Forelimb muscle (tissue), 1 donor: ENCODE data around the gene CD55. TPM values are rescaled to one million over a fixed set of nuclear protein-coding genes. Genes with fewer than 3 reads are reported as not detected.
"Not testable (repeated sequence)": the region's sequence is repeated elsewhere in the genome, so short reads cannot be mapped to it uniquely, and the experiment has no call there.

Experiments
- DNase-seq: peaks from one replicate; pipeline ENCODE4 v3.0.0-alpha.2; 2013; ENCODE audit warnings: low read depth
- polyA plus RNA-seq: library from polyadenylated mRNA; unstranded; fragments of 120-200 nt; gene quantifications from one replicate; pipeline ENCODE4 v1.2.1, GENCODE V29; 2013; ENCODE audit not compliant: insufficient read length

CD55 gene
- polyA plus RNA-seq, 1 donor, result 15.2 TPM

- no peak for DNase-seq
These were observed 15.5 kb upstream of the CD55 start for GRCh38 chr1:207306023-207306422.

DNA sequence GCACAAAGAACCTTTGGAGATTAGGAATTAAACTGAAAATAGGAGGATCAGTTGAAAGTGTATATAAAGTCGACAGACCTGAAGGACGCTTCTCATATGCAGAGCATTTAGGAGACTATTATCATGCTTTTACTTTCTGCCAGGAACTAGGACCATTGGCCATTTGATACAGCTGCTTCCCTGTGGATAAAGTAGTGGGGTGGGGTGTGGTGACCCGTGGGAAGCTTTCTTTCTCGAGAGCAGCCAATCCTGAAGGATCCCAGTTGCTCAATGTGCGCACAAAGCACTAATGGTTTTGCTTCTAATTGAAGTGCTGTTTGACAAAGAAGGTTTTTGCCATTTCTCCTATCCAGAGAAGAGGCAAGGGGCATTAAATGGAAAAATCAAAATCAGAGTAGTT is 14.9 kb upstream of the CD55 start:
- DNase-seq, result no peak

DNA sequence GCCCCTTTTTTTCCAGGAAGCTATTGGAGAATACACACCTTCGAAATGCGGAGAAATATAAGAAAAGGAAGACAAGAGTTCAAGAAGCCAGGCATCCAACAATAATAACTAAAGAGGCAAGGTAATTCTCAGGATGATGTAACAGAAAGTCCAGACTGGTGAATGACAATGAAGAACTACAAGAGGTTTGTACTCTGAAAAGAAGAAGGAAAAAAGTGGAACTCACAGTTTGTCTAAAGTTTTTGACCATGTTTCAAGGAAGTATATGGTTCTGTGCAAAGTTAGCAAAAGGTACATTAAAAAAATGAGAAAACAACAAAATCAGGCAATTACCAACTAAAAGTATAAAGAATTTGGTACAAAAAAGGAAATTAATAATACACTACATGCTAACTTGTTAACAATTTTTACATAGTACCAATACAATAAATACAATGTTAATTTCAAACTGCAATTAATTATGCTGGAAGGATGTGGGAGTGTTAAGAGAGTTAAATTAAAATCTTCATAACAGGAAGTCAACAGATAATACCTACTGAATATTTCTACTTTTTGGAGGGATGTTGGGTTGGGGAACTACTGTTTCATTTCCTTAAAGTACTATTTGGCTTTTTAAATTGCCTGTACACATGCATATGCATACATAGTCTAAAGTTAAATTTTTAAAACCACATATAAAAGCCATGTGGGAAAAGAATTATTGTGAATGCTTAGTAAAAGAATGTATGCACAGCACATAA is 12.9 kb upstream of the CD55 start:
- DNase-seq, result no peak

DNA sequence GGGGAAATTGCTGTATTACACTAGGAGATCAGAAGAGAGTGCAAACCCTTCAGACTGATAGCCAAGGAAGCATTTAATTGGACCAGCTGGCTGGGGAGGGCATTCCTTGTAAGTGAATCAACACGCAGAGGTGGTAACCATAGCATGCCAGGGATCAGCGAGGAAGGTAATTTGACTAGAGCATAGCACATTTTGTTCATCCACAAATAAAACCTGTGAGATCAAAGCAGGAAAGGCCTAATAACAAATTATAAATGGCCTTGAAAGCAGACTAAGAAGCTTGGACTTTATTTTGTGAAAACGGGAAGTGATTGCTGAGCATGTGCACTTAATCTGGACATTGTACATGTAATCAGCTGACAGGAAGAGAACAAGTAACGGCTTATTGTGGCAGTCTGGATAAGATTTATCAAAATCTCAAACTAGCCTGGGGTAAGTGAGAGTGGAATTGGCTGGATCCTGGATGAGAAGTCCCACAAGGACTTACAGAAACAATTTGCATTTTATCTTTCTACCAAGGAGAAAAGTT is 11.7 kb upstream of the CD55 start:
- DNase-seq, result no peak

GRCh38 chr1:207311888-207312603 is 9.4 kb upstream of the CD55 start:
- no peak for DNase-seq

DNA sequence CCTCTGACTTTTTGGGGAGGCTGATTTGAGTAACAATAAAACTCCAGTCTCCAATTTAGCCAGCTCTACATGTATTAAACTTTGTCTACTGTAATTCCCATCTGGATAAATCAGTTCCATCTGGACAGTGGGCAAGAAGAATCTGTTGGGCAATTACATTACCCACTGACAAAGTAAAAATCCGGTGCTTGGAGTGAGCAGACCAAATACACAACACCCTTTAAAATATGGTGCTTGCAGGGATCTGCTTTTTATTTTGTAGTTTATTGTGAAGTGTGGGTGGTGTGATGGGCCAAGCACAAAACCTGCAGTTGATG is 8.9 kb upstream of the CD55 start:
- DNase-seq, result no peak

DNA sequence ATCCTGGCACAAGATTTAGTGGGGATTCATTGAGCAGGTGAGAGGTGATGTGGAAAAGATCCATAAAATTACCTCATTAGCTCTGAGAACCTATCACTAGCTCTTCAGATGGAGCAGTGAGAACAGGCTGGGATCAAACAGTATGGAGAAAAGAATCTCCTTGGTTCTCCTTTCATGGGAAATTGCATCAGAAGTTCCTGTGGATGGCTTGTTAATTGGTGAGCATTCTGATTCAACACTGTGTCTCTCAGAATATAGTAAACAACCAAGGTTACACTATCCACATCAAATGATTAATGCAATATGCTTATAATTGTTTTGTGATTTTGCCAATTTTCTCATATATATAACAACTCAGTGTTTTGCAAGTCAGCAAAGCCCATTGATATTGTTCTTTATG is 8.3 kb upstream of the CD55 start:
- no peak for DNase-seq

DNA sequence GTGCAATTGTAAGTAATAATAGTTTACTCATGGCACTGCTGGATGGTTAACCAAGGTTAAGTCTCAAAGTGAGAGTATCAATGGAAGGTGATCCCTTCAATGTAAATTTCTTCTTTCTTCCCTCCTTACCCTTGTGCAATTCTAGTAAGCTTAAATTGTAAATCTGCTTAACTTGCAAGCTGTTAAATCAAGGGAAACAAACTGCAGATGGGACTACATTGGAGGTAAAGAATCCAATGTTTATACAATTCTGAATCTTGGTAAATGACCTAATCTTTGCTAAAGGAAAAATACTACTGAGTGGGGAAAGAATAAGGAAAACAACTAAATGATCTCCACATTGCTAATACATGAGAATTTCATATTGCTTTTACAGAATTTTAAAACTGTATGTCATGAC is 6.7 kb upstream of the CD55 start:
- no peak for DNase-seq

- no peak for DNase-seq
These were observed 6.0 kb upstream of the CD55 start for GRCh38 chr1:207315435-207315834.

DNA sequence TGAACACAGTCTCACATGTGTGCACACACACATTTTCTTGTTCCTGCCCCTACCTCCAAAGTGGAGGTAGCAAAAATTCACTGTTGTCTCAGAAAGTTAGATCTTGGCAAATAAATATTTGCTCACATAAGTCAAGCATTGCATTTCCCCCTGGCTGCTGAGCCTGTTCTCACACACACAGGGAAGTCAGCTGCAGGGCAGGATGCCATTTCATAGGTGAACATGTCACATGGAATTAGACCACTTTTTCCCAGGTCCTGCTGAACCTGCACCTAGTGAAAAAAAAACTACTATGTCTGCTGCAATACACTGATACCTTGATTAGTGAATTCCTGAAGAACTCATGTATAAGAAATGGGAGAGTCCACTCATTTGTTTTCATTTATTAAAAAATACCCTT is 5.3 kb upstream of the CD55 start:
- no peak for DNase-seq

DNA sequence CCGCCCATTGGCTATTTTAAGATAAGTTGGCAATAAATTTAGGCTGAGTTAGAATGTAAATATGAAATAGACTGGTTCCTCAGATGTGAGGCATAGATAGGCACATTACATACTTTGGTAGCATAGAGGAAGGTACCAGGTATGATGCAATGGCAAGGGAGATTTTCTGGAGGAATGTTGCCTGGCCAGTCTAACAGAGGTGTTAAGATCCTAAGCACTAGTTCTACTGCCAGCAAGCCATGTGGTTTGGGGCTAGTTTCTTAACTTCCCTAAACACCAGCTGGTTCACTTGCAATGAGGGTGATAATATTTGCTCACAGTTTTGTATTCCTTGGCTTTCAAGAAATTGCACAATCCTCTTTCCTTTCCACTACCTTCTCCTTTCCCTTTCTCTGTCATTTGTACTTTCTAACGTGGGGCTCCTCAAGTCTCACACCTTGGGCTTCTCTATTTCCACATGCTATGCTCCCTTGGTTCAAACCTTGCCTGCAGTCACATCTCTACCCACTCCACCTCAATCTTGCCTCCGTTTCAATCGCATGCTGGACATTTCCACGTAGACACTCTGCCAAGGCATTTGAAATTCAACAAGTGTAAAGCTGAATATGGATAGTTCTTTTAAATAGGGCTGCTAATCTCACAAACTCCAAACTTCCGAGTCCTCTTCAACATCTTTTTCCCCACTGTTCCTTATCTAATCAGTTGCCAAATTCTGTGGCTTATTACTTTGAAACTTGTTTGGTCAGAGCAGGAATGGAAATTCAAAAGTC is 4.7 kb upstream of the CD55 start:
- DNase-seq, result no peak

- DNase-seq, result no peak
These were observed 3.9 kb upstream of the CD55 start for GRCh38 chr1:207317561-207317960.

DNA sequence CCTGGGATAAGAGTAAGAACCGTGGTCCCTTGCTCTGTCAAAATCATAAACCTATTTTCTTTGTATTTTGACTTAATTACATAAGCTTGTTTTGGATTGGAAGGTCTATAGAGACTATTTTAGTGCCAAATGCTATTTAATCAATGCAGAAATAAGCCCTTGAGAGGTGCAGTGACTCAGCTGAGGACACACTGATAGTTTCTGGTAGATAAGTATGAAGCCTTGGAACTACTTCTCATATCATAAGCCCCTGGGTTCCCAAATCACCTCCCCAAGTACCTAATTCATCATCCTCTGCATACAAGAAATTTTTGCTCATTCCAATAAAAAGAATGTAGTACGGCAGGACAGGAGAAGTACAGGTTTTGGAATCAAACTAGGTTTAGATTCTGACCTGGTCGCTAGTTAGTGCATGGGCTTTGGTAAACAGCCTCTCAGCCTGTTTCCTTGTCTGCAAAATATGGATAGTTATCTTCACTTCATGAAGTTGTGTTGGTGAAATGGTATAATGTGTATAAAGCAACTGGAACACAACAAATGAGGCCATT is 3.3 kb upstream of the CD55 start:
- no peak for DNase-seq

DNA sequence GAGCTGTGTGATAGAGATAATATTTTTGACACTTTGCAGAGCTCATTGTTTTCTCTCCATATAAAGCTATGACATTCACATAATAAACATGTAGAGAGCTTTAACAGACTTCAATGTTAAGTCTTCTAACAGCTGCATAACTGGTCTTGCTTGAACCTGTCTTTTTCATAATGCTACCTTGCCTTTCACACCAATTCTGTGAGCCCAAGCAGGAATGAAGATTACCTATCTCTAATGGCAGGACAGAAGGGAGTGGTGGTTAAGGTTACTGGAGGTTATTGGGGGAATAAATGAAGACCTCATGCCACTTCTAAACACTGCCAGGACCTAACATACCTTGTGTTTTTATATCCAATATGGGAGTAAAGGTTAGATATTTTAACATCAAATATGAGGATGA is 2.3 kb upstream of the CD55 start:
- no peak for DNase-seq

- not testable (repeated sequence) for DNase-seq
These were observed 1.4 kb upstream of the CD55 start for GRCh38 chr1:207320105-207320504.

GRCh38 chr1:207321790-207322645 is 540 bp downstream of the CD55 start:
- DNase-seq, result no peak

DNA sequence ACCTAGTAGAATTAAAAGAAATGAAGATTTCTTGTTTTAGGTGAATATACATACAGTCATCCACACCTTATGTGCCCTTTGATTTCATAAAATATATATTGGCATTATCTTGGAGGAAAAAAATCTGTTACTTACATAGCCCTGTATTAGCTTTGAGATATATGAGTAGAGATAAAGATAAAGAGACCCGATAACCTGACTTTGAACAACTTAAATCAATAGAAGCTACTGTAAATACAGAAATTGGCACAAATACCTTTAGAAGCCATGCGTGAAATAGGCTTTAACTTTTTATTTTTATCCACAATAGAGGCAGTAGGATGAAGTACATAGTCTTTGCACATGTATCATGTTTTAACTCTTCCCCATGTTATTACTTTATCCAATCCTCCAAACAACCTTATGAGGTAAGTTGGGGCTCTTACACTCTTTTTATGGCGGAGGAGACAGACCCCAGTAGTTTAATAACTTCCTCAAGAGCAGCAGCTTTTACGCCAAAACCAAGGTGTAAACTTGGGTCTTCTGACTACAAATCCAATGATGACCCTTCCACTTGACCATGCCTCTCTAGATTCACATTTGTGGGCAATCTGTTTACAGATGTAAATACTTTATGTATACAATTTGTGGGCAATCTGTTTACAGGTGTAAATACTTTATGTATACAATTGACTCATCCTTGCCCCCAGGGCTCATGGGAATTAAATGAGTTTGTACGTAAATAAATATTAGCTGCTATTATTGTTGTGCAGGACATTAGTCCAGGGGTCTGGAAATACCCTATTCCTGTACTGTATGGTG is 2.1 kb downstream of the CD55 start:
- no peak for DNase-seq

DNA sequence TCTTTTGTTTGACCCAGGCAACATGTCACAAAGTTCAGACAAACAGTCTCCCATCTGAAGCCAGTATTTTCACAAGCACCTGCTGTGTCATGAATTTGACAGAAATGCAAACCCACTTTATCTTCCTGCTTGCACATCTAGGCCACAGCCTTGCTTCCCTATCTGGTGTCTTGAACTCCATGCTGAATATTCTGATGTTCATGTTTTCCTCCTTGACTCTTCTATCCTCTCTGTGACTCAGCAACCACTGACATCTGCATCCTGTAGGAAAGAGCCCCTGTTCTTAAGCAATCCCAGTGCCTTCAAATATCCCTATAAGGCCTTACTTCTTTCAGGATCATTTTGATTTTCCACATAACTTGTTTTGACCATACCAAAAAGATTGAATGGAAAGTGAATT is 6.5 kb downstream of the CD55 start:
- no peak for DNase-seq

DNA sequence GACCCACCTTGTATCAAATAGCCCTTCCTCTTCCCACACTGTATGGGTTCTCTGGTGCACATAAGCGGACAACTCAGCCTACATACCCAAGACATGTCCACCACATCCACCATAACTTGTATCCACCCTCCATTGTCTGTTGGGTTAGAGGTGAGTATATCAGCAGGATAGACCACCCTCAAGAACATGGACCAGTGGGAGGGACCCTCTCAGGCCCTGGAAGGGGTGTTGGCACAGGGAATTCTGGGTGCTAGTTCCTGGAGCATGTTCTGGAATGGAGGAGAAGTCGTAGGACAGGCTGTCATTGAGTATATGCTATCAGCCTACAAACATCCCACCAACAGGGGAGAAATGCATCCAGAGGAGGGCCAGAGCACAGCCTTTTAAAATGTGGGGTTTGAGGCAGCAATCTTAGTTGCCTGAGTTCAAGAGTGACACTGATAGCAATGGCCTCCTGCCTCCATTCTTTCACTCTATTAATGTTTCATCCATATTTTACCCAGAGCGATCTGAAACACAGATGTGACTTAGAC is 7.5 kb downstream of the CD55 start:
- DNase-seq, result no peak

GRCh38 chr1:207329469-207329868 is 8.0 kb downstream of the CD55 start:
- DNase-seq, result no peak
